DMS114 treated with DMSO at 0.1 percent for 48 hours (cell line): ENCODE data around the gene DNMBP.
"Not testable (repeated sequence)": the region's sequence is repeated elsewhere in the genome, so short reads cannot be mapped to it uniquely, and the experiment has no call there.

Source experiments
- DNase-seq: peaks from one replicate; lab custom pipeline; 2025; ENCODE audit not compliant: unreplicated experiment; lab: John Stamatoyannopoulos, UW

DNMBP gene

GRCh38 chr10:99993701-99994689 is 15.8 kb downstream of the DNMBP start:
- DNase-seq, result no peak

GRCh38 chr10:99985637-99986036 is 24.1 kb downstream of the DNMBP start:
- DNase-seq, result not testable (repeated sequence)

GRCh38 chr10:99984211-99985034 is 25.3 kb downstream of the DNMBP start:
- no peak for DNase-seq

- no peak for DNase-seq
Observed at GRCh38 chr10:99983280-99983988, 26.3 kb downstream of the DNMBP start.

- DNase-seq, result no peak
Observed at GRCh38 chr10:99982728-99983127, 27.0 kb downstream of the DNMBP start.

GRCh38 chr10:99981581-99982199 is 28.1 kb downstream of the DNMBP start:
- DNase-seq, result no peak

GRCh38 chr10:99979066-99979685 is 30.6 kb downstream of the DNMBP start:
- no peak for DNase-seq

GRCh38 chr10:99977916-99978315 is 31.8 kb downstream of the DNMBP start:
- no peak for DNase-seq

GRCh38 chr10:99976886-99977665 is 32.7 kb downstream of the DNMBP start:
- DNase-seq, result no peak

- DNase-seq, result no peak
Observed at GRCh38 chr10:99975942-99976809, 33.6 kb downstream of the DNMBP start.

GRCh38 chr10:99975106-99975829 is 34.5 kb downstream of the DNMBP start:
- DNase-seq, result no peak

GRCh38 chr10:99973190-99973589 is 36.6 kb downstream of the DNMBP start:
- no peak for DNase-seq

GRCh38 chr10:99967961-99968360 is 41.8 kb downstream of the DNMBP start:
- DNase-seq, result no peak

GRCh38 chr10:99966306-99966705 is 43.4 kb downstream of the DNMBP start:
- DNase-seq, result no peak

GRCh38 chr10:99965700-99966099 is 44.0 kb downstream of the DNMBP start:
- no peak for DNase-seq

GRCh38 chr10:99964791-99965190 is 45.0 kb downstream of the DNMBP start:
- peak; percentile 35 for DNase-seq

GRCh38 chr10:99963467-99964165 is 46.1 kb downstream of the DNMBP start:
- not testable (repeated sequence) for DNase-seq
